ENCODE results near the gene TBC1D2B.
A peak's percentile ranks its signal among the peaks of the same experiment; 100 is the strongest.

The TBC1D2B gene

GRCh38 chr15:78110916-78111475, 33.5 kb upstream of the TBC1D2B start:
- Histone ChIP-seq H3K4me3 (replicated peaks; ENCODE audit: low read depth, low read length) (no peak overlapping the region), H3K27me3 (replicated peaks; ENCODE audit: control insufficient read depth, insufficient read depth, low read length) (no peaks in the 10 kb centered on the region), H3K36me3 (ENCODE audit: control insufficient read depth, insufficient read depth, low read length) (no peaks in the 10 kb centered on the region)
- DNase-seq (ENCODE audit: extremely low read depth, insufficient read length): no peak
- TF ChIP-seq, protein P1, sequence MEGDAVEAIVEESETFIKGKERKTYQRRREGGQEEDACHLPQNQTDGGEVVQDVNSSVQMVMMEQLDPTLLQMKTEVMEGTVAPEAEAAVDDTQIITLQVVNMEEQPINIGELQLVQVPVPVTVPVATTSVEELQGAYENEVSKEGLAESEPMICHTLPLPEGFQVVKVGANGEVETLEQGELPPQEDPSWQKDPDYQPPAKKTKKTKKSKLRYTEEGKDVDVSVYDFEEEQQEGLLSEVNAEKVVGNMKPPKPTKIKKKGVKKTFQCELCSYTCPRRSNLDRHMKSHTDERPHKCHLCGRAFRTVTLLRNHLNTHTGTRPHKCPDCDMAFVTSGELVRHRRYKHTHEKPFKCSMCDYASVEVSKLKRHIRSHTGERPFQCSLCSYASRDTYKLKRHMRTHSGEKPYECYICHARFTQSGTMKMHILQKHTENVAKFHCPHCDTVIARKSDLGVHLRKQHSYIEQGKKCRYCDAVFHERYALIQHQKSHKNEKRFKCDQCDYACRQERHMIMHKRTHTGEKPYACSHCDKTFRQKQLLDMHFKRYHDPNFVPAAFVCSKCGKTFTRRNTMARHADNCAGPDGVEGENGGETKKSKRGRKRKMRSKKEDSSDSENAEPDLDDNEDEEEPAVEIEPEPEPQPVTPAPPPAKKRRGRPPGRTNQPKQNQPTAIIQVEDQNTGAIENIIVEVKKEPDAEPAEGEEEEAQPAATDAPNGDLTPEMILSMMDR (IDR thresholded peaks at IDR 0.05; ENCODE audit: insufficient read depth, low read length, poor library complexity, severe bottlenecking): no peak

GRCh38 chr15:78110096-78110495, 32.6 kb upstream of the TBC1D2B start:
- Histone ChIP-seq H3K4me3 (replicated peaks; ENCODE audit: low read depth, low read length) (no peak overlapping the region), H3K36me3 (ENCODE audit: control insufficient read depth, insufficient read depth, low read length) (no peaks in the 10 kb centered on the region), H3K27me3 (replicated peaks; ENCODE audit: control insufficient read depth, insufficient read depth, low read length) (no peaks in the 10 kb centered on the region)
- TF ChIP-seq, protein P1 (IDR thresholded peaks at IDR 0.05; ENCODE audit: insufficient read depth, low read length, poor library complexity, severe bottlenecking): no peak
- no peak for DNase-seq (ENCODE audit: extremely low read depth, insufficient read length)

DNA sequence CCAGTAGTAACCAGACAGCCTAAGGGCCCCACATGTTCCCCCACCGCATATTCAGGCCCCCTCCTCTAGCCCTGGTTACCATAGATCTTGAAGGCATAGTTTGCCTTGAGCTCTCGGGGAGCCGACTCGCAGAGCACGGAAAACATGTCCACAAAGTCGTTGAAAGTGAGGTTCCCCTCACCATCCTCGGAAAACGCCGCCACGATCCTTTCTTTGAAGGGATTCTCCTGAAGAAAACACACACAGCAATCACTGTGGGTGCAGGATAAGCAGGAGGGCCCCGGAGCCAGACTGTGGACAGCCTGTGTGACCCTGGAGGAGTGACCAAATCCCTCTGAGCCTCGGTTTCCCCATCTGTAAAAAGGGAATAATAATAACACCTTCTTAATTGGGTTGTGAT, 31.6 kb upstream of the TBC1D2B start:
- no peaks in the 10 kb centered on the region for H3K27me3 ChIP-seq (replicated peaks; ENCODE audit: control insufficient read depth, insufficient read depth, low read length)
- no peak for DNase-seq (ENCODE audit: extremely low read depth, insufficient read length)
- TF ChIP-seq, protein P1 (IDR thresholded peaks at IDR 0.05; ENCODE audit: insufficient read depth, low read length, poor library complexity, severe bottlenecking): no peak
- no peak overlapping the region for H3K4me3 ChIP-seq (replicated peaks; ENCODE audit: low read depth, low read length)
- H3K36me3 ChIP-seq (ENCODE audit: control insufficient read depth, insufficient read depth, low read length): no peaks in the 10 kb centered on the region

- Histone ChIP-seq H3K36me3 (ENCODE audit: control insufficient read depth, insufficient read depth, low read length) (no peaks in the 10 kb centered on the region), H3K4me3 (replicated peaks; ENCODE audit: low read depth, low read length) (no peak overlapping the region), H3K27me3 (replicated peaks; ENCODE audit: control insufficient read depth, insufficient read depth, low read length) (no peaks in the 10 kb centered on the region)
- peak; percentile 61 for DNase-seq (ENCODE audit: extremely low read depth, insufficient read length)
- TF ChIP-seq, protein P1 (IDR thresholded peaks at IDR 0.05; ENCODE audit: insufficient read depth, low read length, poor library complexity, severe bottlenecking): peak; percentile 94
Observed at GRCh38 chr15:78108300-78109084, 31.0 kb upstream of the TBC1D2B start.

- Histone ChIP-seq H3K36me3 (ENCODE audit: control insufficient read depth, insufficient read depth, low read length) (no peaks in the 10 kb centered on the region), H3K4me3 (replicated peaks; ENCODE audit: low read depth, low read length) (no peak overlapping the region), H3K27me3 (replicated peaks; ENCODE audit: control insufficient read depth, insufficient read depth, low read length) (no peaks in the 10 kb centered on the region)
- TF ChIP-seq, protein P1 (IDR thresholded peaks at IDR 0.05; ENCODE audit: insufficient read depth, low read length, poor library complexity, severe bottlenecking): no peak
- DNase-seq (ENCODE audit: extremely low read depth, insufficient read length): no peak
Observed at GRCh38 chr15:78107471-78107870, 30.0 kb upstream of the TBC1D2B start.
